ENCODE results near the gene PNPLA7. TPM values are rescaled to one million over a fixed set of nuclear protein-coding genes. Genes with fewer than 3 reads are reported as not detected.

Gene PNPLA7
- polyA plus RNA-seq, 10 donors, result 1.1 to 4.1 (median 2.2) TPM

DNA sequence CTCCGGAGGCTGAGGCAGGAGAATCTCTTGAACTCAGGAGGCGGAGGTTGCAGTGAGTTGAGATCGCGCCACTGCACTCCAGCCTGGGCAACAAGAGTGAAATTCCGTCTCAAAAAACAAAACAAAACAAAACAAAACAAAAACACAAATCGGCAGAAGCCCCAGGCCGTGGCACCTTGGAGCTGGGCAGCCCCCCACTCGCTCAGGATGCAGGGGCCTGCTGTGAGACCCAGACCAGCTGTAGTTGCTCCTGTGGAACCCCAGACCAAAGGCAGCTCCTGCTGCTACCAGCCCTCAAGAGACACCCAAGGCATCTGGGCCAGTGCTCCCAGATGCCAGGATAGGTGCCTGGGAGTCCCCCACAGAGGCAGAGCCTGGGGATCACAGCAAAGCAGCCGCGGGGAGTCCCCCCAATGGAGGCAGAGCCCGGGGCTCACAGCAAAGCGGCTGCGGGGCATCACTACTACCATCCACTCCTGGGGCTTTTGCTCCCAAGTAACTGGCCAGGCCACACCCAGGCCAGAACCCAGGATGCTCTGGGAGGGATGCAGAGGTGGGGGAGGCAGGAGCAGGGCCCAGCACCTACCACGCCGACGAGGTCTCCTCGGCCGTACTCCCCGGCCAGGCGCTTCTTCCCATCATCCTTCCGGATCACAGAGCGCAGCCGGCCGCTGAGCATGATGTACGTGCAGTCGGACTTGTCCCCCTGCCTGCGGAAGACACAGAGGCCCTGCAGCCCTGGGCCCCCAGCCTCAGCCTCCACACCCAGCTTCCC is 53.4 kb downstream of the PNPLA7 start:
- no peak for DNase-seq

DNA sequence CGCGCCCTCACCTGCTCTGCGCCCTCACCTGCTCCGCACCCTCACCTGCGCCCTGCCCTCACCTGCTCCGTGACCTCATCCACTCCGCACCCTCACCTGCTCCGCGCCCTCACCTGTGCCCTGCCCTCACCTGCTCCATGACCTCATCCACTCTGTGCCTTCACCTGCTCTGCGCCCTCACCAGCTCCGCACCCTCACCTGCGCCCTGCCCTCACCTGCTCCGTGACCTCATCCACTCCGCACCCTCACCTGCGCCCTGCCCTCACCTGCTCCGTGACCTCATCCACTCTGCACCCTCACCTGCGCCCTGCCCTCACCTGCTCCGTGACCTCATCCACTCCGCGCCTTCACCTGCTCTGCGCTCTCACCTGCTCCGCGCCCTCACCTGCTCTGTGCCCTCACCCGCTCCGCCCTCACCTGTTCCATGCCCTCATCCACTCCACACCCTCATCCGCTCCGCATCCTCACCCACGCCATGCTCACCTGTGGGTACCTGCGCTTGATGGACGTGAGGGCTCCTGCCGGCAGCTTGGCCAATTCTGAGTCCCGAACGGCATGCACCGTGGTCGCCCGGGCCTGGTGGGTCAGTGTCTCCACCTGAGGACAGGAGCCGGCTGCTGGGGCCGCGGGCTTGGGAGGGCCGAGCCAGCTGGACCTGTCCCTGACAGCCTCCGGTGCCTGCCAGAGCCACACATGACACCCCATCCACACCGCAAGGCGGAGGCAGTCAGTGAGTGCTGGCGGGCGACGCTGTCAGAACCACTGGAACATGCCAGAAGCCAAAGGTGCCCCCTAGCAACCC is 55.5 kb downstream of the PNPLA7 start:
- DNase-seq, result no peak

DNA sequence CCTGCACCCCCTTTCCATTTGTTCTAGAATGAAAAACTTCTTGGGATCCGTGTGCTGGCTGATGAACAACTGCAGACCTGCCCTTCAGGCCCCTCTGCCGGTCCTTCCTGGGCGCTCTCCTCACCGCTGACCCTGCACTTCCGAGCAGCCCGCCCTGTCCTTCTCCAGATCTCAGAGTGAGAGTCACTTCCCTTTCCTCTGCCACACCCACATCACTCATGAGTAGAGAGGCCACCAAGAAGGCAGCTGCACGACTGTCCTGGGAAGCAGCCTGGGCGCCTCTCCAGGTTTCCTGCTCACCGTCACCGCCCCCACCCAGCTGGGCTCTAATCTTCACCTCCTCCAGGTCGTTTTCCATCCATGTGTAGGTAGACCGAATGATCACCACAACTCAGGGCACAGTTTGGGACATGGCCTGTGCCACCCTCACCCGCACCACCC is 56.1 kb downstream of the PNPLA7 start:
- DNase-seq, result no peak

DNA sequence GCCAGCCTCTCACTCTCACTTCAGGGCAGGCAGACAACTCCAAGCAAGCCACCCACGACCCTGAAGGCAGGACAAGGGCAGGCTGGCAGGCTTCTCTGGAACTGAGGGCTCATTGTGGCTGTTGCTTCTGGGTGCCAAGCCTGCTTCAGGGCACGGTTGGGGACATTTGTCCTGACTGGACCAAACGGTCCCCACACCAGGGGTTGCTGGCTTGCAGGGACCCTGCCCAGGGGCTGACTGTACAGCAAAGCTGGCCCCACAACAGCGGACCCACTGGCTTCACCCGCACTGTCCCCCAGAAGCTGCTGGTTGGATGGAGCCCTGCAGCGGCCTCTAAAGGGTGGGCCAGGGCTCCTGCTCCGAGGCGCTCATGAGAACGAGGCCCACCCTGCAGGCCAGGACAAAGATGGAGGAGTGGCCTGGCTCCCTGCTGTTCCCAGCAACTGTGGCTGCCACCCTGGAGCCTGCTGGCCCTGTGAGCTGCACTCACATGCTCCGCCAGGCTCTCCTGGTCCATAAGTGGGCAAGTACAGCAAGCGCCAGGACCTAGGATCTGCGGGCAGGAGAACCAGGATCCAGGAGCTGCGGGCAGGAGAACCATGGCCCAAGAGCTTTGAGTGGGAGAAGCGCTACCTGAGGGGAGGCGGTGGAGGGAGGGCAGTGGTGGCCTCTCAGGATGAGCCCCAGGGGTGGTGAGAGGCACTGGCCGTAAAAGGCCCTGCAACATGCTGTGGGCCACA is 56.7 kb downstream of the PNPLA7 start:
- no peak for DNase-seq

DNA sequence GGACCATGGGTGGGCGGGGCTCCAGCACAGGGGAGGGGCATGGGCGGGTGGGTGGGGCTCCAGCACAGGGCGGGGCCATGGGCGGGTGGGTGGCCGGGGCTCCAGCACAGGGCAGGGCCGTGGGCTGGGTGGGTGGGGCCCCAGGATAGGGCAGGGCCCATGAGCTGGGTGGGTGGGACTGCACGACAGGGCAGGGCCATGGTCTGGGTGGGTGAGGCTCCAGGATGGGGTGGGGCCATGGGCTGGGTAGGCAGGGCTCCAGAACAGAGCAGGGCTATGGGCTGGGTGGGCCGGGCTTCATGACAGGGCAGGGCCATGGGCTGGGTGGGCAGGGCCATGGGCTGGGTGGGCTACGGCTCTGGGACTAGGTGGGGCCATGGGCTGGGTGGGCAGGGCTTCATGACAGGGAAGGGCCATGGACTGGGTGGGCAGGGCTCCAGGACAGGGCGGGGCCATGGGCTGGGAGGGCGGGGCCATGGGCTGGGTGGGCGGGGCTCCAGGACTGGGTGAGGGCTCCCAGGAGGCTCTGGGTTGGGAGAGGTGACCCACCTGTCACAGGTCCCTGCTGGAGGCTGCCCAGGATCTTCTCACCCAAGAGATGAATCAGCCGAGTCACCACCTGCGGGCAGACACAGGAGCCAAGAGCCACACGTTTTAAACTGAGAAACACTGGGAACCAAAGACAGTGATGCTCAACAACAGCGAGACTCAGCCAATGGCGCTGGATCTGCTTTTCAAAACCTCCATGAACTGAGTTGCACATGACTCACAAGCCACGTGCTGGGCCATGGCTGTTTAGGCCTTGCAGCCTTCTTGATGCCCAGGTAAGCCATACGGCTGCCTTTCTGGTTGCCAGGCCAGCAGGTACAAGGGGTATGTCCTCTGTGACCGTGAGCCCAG is 57.5 kb downstream of the PNPLA7 start:
- no peak for DNase-seq

DNA sequence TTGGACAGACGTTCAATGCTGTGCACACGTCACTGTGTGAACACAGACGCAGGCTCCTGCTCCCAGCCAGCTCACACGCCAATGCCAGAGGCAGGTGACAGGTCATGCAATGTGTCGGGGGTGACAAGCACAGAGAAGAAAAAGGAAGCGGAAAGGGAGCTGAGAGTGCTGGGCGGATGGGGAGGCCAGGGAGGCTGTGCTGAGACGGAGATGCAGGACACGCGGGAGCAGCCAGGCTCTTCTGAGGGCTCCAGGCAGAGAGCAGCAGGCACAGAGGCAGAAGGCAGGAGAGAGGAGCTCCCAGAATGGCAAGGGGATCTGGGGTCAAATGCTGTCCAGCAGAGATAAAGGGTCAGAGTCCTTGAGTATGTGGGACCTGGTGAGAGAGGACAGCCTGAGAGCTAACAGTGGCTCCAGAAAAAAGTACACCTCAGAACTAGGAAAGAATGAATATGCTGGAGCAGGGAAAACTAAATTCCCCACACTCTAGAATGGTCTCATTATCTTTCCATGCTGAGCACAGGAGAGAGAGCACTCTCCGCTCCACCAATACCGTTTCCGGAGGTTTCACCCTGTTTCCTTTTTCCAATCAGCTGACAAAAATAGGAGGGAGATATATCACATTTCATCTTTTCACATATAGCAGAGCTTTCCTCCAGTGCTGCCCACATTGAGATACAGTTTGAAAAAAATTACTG is 58.3 kb downstream of the PNPLA7 start:
- no peak for DNase-seq

DNA sequence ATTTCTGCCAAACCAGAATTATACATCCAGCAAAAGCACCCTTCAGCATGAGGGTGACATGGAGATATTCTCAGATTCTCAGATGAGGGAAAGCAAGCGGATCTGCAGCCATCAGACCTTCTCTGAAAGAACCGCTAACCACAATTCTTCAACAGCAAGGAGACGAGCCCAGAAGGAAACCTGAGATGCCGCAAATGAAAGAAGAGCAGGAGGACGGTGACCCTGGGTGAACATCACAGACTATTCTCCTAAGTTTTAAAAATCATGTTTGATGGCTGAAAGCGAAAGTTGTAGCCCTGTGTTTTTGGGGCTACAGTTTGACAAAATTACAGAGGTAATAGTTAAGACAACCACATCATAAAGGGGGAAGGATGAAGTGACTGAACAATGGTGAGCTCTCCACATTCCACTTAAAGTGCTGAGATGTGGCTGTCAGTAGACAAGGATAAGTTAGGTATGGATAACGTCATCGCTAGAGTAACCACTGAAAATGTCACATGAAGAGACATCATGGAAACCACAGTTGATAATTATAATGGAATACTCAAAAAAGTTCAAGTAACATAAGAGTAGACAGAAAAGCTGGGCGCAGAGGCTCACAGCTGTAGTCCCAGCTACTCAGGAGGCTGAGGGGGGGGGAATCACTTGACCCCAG is 59.5 kb downstream of the PNPLA7 start:
- no peak for DNase-seq

DNA sequence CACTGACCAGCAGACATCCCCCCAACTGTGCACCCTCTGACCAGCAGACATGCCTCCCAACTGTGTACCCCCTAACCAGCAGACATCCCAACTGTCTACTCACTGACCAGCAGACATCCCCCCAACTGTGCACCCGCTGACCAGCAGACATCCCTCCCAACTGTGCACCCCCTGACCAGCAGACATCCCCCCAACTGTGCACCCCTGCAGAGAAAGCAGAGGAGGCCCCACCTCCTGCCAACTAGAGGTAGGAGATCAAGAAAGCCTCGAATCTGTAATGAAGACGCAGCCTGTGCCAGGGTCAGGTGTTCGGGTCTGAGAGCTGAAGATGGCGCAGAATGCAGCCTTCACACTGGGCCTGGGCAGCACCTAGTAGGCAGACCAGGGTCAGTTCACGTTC is 61.3 kb downstream of the PNPLA7 start:
- no peak for DNase-seq

DNA sequence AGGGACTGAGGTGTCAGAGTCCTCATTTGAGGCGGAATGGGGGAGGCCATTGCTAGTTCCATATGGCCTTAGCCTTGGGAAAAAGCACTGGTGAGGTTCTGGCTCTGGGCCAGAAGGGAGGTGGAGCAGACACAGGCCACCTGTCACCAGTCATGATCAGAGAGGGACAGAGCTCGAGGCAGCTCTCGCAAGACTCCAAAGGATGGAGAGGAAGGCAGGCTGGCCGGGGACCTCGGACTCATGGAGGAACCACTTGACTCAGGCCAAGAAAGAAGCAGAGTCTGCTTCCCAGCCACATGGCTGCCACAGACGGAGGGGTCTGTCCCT is 61.9 kb downstream of the PNPLA7 start:
- DNase-seq, result no peak

DNA sequence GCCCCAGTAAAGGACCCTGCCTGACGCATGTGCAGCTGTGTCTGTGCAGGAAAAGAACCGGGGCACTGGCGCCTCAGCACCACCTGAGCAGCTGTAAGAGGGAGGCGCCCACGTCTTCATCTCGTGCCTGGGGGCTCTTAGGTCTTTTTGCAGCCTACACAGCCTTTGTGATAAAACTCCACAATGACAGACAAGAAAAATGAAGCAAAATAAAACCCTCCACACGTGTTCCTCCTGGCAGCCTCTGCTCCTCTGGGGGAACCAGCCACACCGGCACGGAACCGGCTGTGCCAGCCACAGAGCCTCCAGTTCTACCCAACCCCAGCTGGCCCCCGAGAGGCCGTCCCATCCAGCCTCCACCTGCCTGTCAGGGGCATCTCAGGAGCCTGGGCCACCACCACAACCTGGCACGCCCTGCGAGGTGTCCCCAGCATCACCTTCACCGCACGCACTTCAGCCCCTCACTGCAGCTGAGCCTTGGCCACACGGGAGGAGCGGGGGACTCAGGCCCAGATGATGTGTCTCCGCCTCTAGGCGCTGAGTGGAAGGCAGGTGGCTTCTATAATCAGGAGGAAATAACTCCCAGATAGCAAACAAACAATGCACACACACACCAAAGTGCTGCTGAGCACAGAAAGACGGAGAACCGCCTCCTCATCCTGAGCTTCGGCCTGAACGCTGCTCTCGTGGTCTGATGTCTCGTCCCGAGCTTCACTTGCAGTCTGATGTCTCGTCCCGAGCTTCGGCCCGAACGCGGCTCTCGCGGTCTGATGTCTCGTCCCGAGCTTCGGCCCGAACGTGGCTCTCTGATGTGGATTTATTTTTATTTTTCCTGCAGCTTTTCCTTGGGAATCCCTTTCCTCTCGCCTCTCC is 62.5 kb downstream of the PNPLA7 start:
- no peak for DNase-seq

DNA sequence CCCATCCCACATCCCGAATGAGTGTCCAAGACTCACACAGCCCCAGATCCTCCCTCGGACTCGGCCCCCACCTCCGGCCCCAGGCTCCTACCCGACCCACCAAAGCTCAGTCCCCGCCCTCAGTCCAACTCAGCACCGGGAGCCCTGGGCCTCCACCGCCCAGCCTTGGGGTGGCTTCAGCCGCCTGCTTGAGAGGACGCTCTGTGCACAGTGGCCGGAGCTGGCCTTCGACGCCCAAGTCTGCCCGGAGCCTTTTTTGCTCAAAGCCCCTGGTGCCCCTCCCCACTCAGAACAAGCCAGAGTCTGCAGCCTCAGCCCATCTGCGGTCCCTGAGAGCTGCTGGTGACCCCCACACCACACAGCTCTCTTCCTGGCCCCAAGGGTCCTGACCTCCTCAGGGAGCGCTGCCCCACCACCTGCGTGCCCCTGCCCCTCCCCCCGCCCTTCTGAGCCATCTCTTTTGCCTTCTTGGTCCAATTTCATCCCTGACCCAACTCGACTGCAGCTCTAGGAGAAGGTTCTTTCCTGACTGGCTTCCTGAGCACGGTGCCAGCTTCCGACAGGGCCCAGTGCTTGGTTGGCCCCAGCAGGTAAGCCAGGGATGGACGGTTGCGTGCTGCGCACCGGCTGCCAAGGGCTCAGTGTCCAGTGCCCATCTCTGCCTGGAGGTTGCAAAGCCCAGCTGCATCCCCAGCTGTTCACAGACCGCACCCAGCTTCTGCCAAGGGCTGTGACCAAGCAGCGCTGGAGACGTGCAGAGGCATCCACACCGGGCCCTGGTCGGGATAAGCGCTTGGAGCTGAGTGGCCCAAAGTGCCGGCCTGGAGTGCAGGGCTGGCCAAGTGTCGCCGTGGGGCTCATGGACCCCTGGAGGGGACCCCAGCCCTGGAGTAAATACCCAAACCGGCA is 63.4 kb downstream of the PNPLA7 start:
- no peak for DNase-seq

DNA sequence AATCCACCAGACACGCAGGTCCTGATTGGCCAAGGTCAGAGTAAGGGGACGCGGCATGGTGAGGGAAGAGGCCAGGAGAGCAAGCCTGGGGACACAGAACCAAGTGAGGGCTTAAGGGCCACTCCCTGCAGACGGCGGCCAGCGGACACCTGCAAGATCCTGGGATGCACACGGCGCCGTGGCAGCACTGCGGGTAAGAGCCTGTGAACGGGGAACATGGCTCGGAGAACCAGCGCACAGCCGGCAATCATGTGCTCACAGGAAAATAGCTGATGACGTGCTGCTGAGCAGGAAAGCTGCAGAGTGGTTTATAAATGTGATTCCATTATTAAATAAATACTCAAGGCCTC is 64.1 kb downstream of the PNPLA7 start:
- no peak for DNase-seq

DNA sequence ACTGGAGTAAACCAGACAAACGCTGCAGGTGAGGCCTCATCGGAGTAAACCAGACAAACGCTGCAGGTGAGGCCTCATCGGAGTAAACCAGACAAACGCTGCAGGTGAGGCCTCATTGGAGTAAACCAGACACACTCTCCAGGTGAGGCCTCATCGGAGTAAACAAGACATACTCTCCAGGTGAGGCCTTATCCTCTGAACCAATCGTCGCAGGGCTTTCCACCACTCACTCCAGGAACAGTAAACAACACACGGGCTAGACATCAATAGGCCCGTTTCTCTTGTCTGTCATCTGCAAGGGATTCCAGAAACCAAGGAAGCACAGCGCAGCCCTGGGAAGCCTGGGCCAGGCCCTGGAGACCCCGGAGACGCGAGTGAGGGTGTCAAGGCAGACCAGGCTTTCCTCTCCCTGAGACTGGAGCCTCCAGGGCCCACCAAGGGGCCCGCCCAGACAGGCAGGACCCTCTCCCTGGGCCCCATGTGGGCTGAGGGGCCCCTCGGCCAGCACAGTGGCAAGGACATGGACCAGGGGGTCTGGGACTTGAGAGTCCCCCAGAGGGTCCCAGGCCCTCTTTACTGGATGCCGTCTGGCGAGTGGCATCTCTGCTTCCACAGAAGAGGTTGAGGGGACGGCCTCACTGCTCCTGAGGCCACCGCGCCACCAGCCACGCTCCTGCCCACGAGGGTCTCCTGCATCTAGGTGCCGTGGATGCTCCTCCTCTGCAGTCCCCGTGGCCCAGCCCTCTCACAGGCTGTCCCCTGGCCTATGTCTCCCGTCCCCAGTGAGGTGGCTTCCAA is 64.7 kb downstream of the PNPLA7 start:
- no peak for DNase-seq

DNA sequence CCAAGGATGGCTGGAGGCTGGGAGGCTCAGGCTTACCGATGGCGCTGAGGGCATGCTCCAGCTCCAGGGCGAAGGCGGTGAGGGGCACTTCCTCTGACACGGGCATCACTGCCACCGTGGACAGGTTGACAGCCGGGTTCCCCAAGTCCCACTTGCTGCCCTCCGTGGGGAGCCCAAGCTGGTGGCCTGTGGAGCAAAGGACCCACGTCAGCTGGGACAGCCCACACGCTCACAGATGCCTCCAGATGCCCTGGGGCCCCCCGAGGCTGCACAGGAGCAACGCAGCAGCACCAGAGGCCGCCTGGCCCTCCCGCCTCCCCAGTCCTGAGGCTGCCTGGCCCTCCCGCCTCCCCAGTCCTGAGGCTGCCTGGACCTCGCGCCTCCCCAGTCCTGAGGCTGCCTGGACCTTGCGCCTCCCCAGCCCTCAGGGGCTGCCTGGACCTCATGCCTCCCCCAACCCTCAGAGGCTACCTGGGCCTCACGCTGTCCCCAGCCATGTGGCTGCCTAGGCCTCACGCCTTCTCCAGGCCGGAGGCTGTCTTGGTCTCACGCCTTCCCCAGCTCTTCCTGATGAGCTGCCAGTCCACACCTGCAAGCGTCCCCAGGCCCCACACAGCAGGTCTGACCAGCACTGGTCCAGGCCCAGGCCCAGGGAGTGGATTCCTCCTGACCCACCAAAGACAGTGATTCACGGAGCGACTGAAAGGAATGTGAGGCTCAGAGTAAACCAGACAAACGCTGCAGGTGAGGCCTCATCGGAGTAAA is 65.5 kb downstream of the PNPLA7 start:
- DNase-seq, result no peak

DNA sequence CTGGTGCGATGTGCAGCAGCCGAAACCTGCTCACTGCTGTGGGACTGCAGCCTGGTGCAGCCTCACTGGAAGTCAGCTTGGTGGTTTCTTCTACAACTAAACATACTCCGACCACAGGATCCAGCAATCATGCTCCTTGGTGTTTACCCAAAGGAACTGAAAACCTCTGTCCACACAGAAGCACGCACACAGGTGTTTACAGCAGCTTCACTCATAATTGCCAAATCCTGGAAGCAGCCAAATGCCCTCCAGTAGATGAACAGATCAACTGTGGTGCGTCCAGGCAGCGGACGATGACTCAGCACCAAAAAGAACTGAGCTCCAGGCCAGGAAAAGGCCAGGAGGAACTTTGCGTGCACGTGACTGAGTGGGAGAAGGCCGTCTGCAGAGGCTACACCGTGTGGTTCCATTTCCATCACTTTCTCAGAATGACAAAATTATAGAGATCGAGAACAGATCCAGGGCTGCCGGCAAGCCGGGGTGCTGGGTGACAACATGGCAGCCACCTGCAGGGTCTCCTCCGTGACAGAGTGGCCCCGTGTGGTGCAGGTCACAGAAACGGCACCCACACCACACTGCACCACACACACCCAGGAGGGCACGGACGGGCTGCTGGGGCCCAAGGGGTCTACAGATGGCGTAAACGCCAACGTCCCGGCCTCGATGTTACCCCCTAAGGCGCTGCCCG is 68.0 kb downstream of the PNPLA7 start:
- no peak for DNase-seq
